Natural killer cell (primary cell): ENCODE results near the gene TBC1D10B. TPM values are rescaled to one million over a fixed set of nuclear protein-coding genes. Genes with fewer than 3 reads are reported as not detected.
"Not testable (repeated sequence)": the region's sequence is repeated elsewhere in the genome, so short reads cannot be mapped to it uniquely, and the experiment has no call there.

Experiments used
- ATAC-seq, 3 donors: fragments of 150-1000 bp in 2 of 3; fragments of 200-7000 bp in 1 of 3; cut with Tn5 transposase; 1 replicate in 1 of 3; 2 replicates in 2 of 3; pipeline ENCODE4 v1.10.0; 2021; ENCODE audit warnings: mild to moderate bottlenecking in 2 of 3, moderate library complexity in 2 of 3
- DNase-seq, 2 donors: peaks; one replicate each; pipeline versions ENCODE4 v3.0.0 to v3.0.0-alpha.2; 2013 to 2021; ENCODE audit warnings: mixed read lengths in 1 of 2
- H3K27ac ChIP-seq: one replicate; pipeline ENCODE4 v1.5.1; 2013; ENCODE audit warnings: mild to moderate bottlenecking, low read length
- H3K27me3 ChIP-seq: one replicate; pipeline ENCODE4 v1.6.1; 2013; ENCODE audit warnings: low read length; ENCODE audit not compliant: control insufficient read depth, insufficient read depth
- H3K36me3 ChIP-seq: one replicate; pipeline ENCODE4 v1.6.1; 2013; ENCODE audit warnings: low read length; ENCODE audit not compliant: control insufficient read depth, insufficient read depth
- H3K4me1 ChIP-seq: one replicate; pipeline ENCODE4 v1.6.1; 2013; ENCODE audit warnings: low read length; ENCODE audit not compliant: control insufficient read depth, insufficient read depth
- H3K4me3 ChIP-seq: one replicate; pipeline ENCODE4 v1.5.1; 2013; ENCODE audit warnings: low read length
- H3K9me3 ChIP-seq: one replicate; pipeline ENCODE4 v1.6.1; 2013; ENCODE audit warnings: low read length; ENCODE audit not compliant: control insufficient read depth, insufficient read depth
- H3K27ac Mint-ChIP-seq, 2 donors: one replicate each; pipeline ENCODE4 v1.8.0; 2022; ENCODE audit warnings: mild to moderate bottlenecking in 2 of 2, mixed read lengths in 2 of 2, moderate library complexity in 1 of 2
- H3K27me3 Mint-ChIP-seq, 2 donors: one replicate each; pipeline ENCODE4 v1.8.0; 2022; ENCODE audit warnings: low read depth in 2 of 2, mixed read lengths in 2 of 2
- H3K36me3 Mint-ChIP-seq: one replicate; pipeline ENCODE4 v1.8.0; 2022; ENCODE audit warnings: mixed read lengths
- H3K4me1 Mint-ChIP-seq, 2 donors: one replicate each; pipeline ENCODE4 v1.8.0; 2022; ENCODE audit warnings: mixed read lengths in 2 of 2
- H3K4me3 Mint-ChIP-seq: one replicate; pipeline ENCODE4 v1.8.0; 2022; ENCODE audit warnings: mild to moderate bottlenecking, moderate library complexity, mixed read lengths
- H3K9me3 Mint-ChIP-seq, 2 donors: one replicate each; pipeline ENCODE4 v1.8.0; 2022; ENCODE audit warnings: mixed read lengths in 2 of 2
- CTCF ChIP-seq: fragments of 200-600 bp; IDR thresholded peaks from one replicate; pipeline ENCODE4 v1.8.0; 2022; ENCODE audit warnings: antibody characterized with exemption
- WGBS: methylation state at CpG from one replicate; pipeline ENCODE4 v1.1.7; 2013; ENCODE audit warnings: missing lambda C conversion rate; ENCODE audit not compliant: insufficient coverage; 5-methylcytosine and 5-hydroxymethylcytosine counted together
- intact Hi-C: fragments of 100-400 bp; cut with micrococcal nuclease; formaldehyde crosslinking; loops from one replicate; pipeline ENCODE4 v1.14.2; 2022
- total RNA-seq, 4 donors: library from RNA; stranded (reverse); fragments of 120-200 nt in 1 of 4; gene quantifications; one replicate each; pipeline versions ENCODE4 v1.2.3 to v1.2.4, GENCODE V29; 2013 to 2022

Gene TBC1D10B
- total RNA-seq, 3 donors from 2014 or later (not counting 1 experiment from before 2014, with no cell fraction given): 43.0 to 55.3 (median 50.2) TPM

DNA sequence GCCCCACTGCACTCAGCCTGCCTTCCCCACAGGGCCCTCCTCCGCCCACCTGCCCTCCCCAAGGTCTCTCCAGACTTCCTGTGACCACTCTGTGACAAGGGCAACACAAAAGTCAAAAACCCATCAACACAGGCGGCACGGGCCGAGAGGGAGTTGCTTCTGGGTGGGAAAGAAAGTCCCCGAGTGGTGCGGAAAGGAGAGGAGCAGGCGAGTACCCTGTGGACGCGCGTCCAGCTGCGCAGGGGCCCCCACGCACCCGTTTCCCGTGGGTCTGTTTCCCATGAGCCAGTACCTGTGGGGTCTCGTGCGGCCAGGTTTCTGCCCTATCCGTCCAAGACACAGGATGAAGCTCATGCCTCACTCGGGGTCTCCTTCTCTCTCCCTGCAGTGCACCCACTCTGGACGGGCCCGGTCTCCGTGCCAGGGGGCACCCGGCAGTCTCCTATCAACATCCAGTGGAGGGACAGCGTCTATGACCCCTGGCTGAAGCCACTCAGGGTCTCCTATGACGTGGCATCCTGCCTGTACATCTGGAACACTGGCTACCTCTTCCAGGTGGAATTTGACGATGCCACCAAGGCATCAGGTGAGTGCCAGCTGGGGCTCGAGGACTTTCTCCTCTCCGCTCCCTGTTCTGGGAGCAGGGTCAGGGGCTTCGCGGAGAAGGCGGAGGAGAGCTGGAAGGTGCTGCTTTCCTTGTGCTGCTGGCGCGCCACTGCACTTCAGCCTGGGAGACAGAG, 27.4 kb downstream of the TBC1D10B start:
- no peak for ATAC-seq
- Mint-ChIP-seq H3K27ac (no peak overlapping the region), H3K9me3 (no peaks in the 10 kb centered on the region), H3K4me1 (no peaks in the 10 kb centered on the region), H3K27me3 (no peaks in the 10 kb centered on the region), H3K36me3 (no peaks in the 10 kb centered on the region), H3K4me3 (no peak overlapping the region)
- intact Hi-C loops: no loop called here
- H3K4me3 ChIP-seq: no peak overlapping the region
- DNase-seq: no peak
- WGBS: 95% methylated on average over 32 of the region's 32 CpGs
- no peak overlapping the region for H3K27ac ChIP-seq
- H3K9me3 ChIP-seq: no peaks in the 10 kb centered on the region
- TF ChIP-seq CTCF: no peak
- H3K27me3 ChIP-seq: no peaks in the 10 kb centered on the region
- H3K4me1 ChIP-seq: peaks cover under 1% of the 10 kb centered on the region
- H3K36me3 ChIP-seq: no peaks in the 10 kb centered on the region

DNA sequence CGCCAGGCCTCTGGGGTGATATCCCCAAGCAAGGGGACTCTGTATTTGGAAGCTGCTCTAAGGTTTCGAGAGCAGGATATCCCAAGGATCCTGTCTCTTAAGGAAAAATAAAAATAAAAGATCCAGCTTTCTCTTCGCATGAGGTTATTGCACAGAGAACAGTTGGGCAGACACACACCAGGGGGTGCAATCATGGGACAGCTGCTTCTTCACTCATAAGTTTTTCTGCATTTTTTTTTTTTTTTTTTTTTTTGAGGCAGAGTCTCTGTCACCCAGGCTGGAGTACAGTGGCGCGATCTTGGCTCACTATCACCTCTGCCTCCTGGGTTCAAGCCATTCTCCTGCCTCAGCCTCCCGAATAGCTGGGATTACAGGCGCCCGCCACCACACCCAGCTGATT, 28.3 kb downstream of the TBC1D10B start:
- H3K36me3 ChIP-seq, H3K4me3 Mint-ChIP-seq, H3K27ac ChIP-seq, H3K4me1 Mint-ChIP-seq, H3K36me3 Mint-ChIP-seq, H3K27ac Mint-ChIP-seq, H3K4me1 ChIP-seq, H3K27me3 ChIP-seq, H3K27me3 Mint-ChIP-seq, intact Hi-C loops, H3K9me3 ChIP-seq, ATAC-seq, H3K9me3 Mint-ChIP-seq, H3K4me3 ChIP-seq: not testable (repeated sequence)
- DNase-seq: peak in 1 of 2 donors; percentile 23
- 98% methylated on average over 8 of the region's 8 CpGs for WGBS

GRCh38 chr16:30340621-30341020, 29.7 kb downstream of the TBC1D10B start:
- WGBS: 60% methylated on average over 13 of the region's 13 CpGs
- Histone ChIP-seq H3K27me3 (no peaks in the 10 kb centered on the region), H3K27ac (no peak overlapping the region), H3K4me3 (no peak overlapping the region), H3K36me3 (no peaks in the 10 kb centered on the region), H3K9me3 (no peaks in the 10 kb centered on the region), H3K4me1 (peaks cover 14% of the 10 kb centered on the region)
- H3K4me1 Mint-ChIP-seq: peaks cover 6 to 7% of the 10 kb centered on the region in 2 donors
- H3K4me3 Mint-ChIP-seq: no peak overlapping the region
- no peaks in the 10 kb centered on the region for H3K9me3 Mint-ChIP-seq
- intact Hi-C loops: no loop called here
- TF ChIP-seq CTCF: no peak
- DNase-seq: peak in 1 of 2 donors; percentile 38
- no peak overlapping the region for H3K27ac Mint-ChIP-seq
- H3K27me3 Mint-ChIP-seq: no peaks in the 10 kb centered on the region
- no peaks in the 10 kb centered on the region for H3K36me3 Mint-ChIP-seq
- ATAC-seq: no peak

DNA sequence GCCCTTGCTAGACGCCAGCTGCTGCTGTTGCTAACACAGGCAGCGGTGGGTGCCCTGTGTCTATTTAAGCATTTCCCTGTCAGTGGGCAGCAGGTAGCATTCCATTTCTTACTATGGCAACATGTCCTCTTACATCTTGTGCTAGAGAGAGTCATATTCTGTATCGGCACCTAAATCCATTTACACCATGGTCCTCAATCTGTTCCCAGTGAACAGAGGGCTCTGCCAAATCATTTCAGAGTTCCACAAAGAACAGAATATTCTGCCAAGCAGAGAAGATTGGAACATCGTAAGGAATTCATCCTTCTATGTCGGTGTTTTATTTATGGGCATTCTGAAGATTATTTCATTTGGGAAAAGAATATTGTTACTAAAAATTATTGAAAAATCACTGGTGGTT, 31.6 kb downstream of the TBC1D10B start:
- H3K4me3 Mint-ChIP-seq, H3K27ac ChIP-seq, H3K27ac Mint-ChIP-seq, ATAC-seq, H3K4me3 ChIP-seq, DNase-seq, H3K36me3 ChIP-seq, H3K36me3 Mint-ChIP-seq, H3K27me3 ChIP-seq, H3K9me3 ChIP-seq, H3K9me3 Mint-ChIP-seq, intact Hi-C loops, H3K27me3 Mint-ChIP-seq: not testable (repeated sequence)
- WGBS: 100% methylated on average over 3 of the region's 5 CpGs
- H3K4me1 Mint-ChIP-seq: peaks cover 16% of the 10 kb centered on the region in 2 donors
- H3K4me1 ChIP-seq: peaks cover 17% of the 10 kb centered on the region

DNA sequence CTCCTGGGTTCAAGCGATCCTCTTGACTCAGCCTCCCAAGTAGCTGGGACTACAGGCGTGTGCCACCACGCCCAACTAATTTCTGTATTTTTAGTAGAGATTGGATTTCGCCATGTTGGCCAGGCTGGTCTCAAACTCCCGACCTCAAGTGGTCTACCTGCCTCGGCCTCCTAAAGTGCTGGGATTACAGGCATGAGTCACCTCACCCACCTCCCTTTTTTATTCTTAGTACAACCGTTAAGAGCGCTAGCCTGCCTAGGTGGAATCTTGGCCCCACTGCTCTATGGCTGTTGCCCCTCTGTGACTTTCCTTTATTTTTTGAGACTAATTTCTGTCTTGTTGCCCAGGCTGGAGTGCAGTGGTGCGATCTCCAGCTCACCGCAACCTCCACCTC, 32.3 kb downstream of the TBC1D10B start:
- peaks cover 16% of the 10 kb centered on the region in 2 donors for H3K4me1 Mint-ChIP-seq
- H3K27ac Mint-ChIP-seq, ATAC-seq, H3K4me3 ChIP-seq, H3K27me3 Mint-ChIP-seq, H3K36me3 ChIP-seq, DNase-seq, H3K27me3 ChIP-seq, H3K9me3 Mint-ChIP-seq, intact Hi-C loops, H3K27ac ChIP-seq, H3K36me3 Mint-ChIP-seq, H3K9me3 ChIP-seq: not testable (repeated sequence)
- H3K4me1 ChIP-seq: peaks cover 17% of the 10 kb centered on the region
- H3K4me3 Mint-ChIP-seq: peak overlapping the region; percentile 25
- 97% methylated on average over 10 of the region's 10 CpGs for WGBS
